Renal cortical epithelial cell (primary cell): Measurements from ENCODE around the gene PTRHD1. TPM values are rescaled to one million over a fixed set of nuclear protein-coding genes. Genes with fewer than 3 reads are reported as not detected.
"Not testable (repeated sequence)": the region's sequence is repeated elsewhere in the genome, so short reads cannot be mapped to it uniquely, and the experiment has no call there.

ENCODE experiments used
- DNase-seq: peaks from one replicate; pipeline ENCODE4 v3.0.0-alpha.2; 2011; ENCODE audit warnings: low read depth
- total RNA-seq: library from RNA; depleted of rRNA; stranded (reverse); fragments of >200 nt; gene quantifications from 2 replicates; pipeline ENCODE4 v1.2.3, GENCODE V29; 2014

Gene PTRHD1
- total RNA-seq, 1 donor from 2014 or later, result 17.6 TPM

DNA sequence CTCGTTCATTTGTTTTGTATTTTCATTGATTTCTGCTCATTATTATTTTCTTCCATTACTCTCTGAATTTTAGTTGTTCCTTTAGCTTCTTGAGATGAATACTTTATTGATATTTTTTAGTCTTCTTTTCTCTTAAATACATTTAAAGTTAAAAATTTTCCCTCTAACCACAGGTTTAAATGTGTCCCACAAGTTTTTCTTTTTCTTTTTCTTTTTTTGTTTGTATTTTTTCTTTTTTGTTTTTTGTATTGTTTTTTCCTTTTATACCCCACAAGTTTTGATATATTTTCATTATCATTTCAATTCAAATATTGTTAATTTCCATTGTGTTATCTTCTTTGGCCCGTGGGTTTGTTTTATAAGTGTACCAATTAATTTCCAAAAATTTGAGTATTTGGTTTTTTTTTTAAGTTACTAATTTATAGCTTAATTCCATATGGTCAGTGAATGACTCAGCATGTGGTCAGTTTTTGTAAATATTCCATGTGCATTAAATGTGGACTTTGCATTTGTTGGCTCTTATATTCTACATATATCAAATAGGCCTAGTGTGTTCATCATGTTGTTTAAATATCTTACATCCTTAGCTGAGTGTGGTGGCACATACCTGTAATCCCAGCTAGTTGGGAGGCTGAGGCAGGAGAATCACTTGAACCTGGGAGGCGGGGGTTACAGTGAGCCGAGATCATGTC lies 16.3 kb upstream of the PTRHD1 start:
- DNase-seq, result no peak

DNA sequence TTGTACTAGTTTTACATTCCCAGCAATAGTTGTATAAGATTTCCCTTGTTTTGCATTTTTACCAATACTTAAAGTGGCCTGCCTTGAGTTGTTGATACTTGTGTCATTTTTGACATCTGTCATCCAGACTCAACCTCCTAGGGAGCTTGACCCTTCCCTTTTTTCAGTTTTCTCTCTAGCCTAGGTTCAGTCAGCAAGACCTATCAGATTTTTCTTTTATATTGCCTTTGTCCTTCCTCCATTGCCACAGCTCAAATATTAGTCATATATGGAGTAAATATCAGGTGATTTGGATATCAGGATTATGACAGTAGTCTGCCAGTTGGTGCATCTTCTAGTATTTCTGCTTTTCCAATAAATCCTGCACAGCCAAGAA lies 13.5 kb upstream of the PTRHD1 start:
- no peak for DNase-seq

DNA sequence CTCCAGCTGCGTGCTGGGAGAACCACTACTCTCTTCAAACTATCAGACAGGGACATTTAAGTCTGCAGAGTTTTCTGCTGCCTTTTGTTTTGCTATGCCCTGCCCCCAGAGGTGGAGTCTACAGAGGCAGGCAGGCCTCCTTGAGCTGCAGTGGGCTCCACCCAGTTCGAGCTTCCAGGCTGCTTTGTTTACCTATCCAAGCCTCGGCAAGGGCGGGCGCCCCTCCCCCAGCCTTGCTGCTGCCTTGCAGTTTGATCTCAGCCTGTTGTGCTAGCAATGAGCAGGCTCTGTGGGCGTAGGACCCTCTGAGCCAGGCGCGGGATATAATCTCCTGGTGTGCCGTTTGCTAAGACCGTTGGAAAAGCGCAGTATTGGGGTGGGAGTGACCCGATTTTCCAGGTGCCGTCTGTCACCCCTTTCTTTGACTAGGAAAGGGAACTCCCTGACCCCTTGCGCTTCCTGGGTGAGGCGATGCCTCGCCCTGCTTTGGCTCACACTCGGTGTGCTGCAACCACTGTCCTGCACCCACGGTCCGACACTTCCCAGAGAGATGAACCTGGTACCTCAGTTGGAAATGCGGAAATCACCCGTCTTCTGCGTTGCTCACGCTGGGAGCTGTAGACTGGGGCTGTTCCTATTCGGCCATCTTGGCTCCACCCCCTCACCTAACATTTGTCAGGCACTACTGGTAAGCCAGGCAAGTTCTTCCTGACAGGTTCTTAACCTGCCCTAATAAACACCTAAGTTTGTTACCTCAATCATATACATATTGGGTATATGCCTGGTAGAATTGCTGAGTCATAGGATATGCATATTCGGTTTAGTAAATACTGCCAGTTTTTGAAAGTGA lies 12.8 kb upstream of the PTRHD1 start:
- DNase-seq, result not testable (repeated sequence)

DNA sequence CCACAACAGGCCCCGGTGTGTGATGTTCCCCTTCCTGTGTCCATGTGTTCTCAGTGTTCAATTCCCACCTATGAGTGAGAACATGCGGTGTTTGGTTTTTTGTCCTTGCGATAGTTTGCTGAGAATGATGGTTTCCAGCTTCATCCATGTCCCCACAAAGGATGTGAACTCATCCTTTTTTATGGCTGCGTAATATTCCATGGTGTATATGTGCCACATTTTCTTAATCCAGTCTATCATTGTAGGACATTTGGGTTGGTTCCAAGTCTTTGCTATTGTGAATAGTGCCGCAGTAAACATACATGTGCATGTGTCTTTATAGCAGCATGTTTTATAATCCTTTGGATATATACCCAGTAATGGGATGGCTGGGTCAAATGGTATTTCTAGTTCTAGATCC lies 7.3 kb upstream of the PTRHD1 start:
- DNase-seq, result not testable (repeated sequence)

DNA sequence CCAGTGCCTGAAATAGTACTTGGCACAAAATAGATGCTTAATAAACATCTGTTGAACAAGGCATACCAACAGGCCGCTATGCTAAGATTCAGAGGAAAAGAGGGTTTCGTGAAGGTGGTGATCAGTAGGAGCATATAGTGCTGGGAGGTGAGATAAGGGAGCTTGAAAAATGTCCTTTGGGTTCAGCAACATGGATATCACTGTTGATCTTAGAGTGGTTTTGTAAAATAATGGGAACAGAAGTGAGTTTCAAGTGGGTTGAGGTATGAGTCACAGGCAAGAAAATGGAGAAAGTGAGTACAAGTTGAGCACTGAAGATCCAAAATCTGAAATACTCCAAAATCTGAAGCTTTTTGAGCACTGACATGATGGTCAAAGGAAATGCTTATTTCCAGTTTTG lies 4.5 kb upstream of the PTRHD1 start:
- no peak for DNase-seq

DNA sequence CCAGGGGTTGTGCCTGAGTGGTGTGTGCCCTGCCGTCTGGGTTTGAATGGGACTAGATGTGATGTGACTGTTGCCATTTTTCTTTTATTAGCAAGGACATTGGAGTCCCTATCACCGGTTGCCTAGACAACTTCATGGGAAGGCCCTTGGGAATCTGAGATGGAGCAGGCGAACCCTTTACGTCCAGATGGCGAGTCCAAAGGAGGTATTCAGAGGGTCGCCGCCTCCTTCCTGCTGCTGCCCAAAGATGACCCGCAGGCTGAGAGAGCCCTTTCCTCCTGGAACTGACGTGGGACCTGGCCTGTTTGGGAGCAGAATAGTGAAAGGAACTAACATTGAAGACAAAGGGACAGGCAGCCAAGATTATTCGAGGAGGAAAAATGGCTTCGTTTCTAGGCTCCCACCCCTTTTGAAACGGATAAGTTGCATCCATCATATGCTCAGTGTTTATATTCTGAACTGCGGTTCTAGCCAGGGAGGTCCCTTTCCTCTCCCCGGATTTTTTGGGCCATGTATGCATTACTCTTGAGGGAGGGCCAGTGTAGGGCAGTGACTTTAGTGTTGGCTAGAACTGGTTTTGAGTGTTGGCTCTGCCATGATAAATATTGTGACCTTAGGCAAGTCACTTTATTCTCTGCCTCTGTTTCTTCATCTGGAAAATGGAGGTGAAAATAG lies 707 bp upstream of the PTRHD1 start:
- DNase-seq, result peak; percentile 22

DNA sequence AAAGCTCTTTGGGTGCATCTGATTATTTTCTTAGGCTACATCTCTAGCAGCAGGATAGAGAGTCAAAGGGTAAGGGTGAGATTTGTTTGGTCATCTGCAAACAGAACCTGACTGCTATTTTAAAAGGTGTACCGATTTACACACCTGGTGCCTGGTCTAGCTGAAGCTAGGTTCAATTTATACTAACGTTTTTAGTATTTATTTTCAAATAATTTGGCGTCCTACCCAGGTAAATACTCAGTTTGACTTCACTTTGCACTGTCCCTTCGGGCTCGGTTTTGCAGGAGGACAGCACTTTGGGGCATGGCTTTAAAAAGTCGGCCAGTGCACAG lies 683 bp downstream of the PTRHD1 start:
- DNase-seq, result no peak

DNA sequence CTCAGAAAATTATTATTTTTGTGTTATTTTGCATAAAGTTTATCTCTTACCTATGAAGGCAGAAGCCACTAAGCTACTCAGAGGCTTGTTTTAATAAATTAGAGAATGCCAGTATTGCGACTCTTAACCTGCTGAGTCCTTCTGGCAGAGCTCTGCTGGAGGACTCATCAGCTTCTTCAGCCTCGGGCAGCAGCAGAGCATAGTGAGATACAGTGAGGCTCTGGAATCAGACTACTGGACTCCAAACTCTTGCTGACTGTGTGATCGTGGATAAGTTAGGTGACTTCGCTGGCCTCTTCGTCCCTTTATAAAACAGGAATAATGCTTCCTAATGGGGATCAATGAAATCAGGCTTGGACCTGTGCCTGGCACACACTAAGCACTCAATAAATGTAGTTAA lies 1.7 kb downstream of the PTRHD1 start:
- DNase-seq, result no peak

DNA sequence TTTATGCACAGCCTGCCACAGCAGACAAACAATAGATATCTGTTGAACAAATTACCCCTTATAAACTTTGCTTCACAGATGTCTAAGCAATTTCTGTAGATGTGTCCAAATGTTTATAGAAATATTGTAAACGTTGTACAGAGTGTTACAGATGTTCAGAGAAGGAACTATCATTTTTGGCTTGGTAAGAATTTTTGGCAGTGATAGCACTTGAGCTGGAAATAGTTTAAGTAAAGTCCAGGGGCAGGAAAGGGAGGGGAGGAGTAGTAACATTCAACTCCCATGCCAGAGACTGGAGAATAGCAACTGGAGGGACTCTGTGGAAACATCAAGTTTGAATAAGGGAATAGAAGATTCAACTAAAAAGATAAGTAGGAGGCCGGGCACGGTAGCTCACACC lies 4.4 kb downstream of the PTRHD1 start:
- no peak for DNase-seq

DNA sequence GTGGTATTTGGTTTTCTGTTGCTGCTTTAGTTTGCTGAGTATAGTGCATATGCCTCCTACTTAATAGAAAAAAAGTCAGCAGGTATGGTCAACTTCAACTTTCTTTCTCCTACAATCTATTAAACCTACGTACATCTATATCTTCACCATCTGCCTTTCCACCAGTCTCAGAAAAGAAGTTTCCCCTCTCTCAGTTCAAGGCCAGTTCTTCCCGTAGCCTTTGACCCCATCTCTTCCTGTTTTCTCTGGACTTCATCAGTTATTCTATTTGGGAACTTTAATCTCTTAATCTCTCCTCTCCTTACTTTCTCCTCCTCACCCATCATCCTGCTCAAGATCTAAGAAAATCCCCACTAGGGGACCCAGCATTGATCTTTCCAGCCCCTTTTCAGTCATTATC lies 5.7 kb downstream of the PTRHD1 start:
- no peak for DNase-seq

DNA sequence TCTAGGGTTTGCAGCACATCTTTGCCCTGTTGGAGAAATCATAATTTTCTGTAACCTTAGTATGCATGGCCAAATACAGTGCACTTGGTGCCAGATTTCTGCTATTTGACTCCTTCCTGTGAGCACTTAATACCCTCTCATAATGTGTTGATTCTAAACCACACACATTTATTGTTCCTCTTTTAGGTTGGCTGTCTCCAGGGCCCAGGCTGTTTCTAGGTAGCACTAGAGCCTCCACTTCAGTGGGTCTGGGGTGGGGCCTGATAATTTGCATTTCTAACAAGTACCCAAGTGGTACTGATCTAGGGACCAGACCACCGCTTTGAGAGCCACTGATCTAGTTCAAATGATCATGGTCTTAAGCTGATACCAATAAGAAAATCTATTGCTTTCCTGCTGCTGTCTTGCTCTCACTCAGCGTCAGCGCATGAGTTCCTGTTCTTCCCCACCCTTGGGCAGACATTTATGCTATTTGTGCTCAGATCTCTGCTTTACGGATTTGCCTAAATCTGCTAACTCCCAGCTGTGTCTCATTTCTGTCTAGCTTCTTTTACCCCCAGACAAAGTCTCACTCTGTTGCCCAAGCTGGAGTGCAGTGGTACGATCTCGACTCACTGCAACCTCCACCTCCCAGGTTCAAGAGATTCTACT lies 7.4 kb downstream of the PTRHD1 start:
- DNase-seq, result no peak

DNA sequence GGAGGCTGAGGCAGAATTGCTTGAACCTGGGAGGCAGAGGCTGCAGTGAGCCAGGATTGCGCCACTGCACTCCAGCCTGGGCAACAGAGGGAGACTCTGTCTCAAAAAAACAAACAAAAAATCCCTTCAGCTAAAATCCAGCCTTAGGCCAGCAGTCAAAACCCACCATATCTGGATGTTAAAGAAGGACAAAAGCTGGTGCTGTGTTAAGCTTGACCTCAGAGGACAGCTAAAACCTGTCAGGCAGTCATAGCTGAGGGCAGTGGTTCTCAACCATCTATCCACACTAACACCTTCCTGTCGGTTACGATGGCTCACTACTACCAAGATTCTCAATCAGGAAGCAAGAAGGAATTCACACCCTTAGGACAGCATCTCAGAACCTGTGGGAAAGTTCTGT lies 9.6 kb downstream of the PTRHD1 start:
- no peak for DNase-seq

DNA sequence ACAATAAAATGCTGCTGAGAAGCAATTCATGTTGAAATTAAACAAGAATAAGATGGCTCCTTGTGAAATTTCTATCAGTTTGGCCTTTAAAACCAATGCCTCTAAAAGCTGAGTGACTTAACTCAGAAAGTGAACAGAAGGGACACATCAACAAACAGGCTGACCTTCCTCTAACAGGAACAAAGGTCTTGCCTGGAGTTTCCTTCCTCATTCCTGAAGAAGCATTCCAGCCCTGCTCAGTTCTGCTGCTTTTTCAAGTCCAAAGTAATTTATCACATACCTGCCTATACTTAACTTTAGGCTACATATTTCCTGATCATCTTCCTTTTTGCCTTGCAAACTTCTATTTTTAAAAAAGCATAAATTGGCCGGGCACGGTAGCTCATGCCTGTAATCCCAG lies 14.1 kb downstream of the PTRHD1 start:
- peak; percentile 47 for DNase-seq

DNA sequence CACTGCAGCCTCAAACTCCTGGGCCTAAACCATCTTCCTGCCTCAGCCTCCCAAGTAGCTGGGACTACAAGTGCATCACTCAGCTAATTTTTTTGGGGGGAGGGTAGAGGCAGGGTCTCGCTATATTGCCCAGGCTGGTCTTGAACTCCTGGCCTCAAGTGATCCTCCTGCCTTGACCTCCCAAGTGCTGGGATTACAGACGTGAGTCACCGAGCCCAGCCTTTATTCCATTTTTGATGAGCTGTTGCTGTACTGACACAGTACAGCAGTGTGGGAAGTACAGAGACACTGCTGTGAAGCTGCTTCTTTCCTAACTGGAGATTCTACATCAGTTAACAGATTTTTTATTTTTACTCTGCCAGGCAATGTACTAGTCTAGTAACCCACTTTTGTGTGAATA lies 18.8 kb downstream of the PTRHD1 start:
- DNase-seq, result no peak

DNA sequence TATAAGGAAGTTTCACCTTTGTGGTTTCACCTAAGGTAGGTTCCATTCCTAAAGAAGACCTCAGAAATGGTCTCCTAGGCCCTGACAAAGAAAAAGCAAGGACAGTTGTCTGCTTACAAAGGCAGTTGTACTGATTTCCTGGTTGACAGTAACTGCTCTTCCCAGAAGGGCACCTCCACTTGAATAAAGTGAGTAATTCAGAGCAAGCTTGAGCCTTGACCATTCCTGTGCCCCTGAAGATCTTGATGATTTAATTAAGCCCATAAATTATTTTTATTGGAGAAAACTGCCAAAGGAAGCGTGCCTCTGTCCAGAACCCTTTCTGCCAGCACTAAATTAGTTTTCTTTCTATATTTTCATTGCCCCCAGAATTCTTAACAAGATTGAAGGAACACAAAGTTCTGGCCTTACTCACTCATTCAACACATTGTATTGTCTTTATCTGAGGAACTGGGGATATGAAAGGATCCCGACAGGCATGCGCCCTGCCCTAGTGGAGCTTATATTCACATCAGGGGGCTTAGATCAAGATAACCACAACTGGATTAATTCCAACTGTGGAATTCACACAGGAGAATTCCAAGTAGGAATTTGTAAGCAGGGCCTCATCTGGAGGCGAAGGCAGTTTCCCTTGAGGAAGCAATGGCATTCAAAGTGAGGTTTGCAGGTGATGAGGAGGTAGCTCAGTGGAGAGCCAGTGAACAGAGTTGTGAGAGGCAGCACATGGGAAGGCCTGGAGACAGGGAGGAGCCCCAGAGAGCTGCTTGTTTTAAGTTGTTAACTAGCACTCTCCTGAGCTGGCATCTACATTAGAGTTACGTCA lies 21.2 kb downstream of the PTRHD1 start:
- no peak for DNase-seq

DNA sequence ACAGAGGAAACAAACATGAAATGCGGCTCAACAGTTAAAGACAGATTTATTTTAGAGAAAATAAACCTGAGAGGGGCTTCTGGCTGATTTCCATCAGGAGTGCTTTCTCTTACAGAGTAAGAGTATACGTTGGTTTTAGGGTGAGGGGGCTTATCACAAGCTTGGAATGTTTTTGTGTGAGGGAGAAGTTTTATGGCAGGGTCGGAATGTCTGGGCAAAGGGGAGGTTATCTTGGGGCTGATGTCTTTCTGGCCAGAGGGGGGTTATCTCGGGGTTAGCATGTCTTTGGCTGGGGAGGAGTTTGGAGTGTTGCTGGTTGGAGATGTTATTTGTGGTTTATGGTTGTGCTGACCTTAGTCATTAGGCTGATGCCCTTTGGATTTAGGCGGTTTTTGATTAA lies 22.1 kb downstream of the PTRHD1 start:
- DNase-seq, result no peak

DNA sequence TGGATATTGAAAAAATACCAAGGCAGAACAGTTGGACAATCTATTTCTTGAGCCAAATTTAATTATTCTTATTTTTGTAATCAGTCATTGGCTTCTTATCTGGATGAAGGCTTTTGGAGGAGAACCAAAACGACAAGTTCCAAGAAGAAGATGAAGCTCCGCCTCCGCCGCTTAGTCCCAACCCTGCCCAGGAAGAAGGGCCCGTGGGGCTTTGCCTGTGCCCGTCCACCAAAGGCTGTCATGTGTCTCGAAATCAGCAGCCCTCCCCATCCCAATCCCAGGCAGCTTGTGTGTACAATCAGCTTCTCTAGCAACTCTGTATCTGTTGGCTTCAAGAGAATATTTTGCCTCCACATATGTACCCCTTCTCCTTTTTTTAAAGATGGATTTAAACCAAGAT lies 24.6 kb downstream of the PTRHD1 start:
- no peak for DNase-seq

DNA sequence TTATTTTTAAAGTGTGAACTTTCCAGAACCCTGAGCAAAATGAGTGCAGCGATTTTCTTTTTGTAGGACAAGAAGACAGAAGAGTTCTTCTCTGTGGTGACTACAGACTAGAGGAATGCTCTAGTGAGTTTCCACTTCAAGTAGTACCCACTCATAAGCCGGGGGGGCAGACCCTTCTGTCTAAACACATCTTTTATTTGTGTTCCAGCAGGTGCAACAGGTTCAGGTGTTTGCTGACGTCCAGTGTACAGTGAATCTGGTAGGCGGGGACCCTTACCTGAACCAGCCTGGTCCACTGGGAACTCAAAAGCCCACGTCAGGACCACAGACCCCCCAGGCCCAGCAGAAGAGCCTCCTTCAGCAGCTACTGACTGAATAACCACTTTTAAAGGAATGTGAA lies 25.2 kb downstream of the PTRHD1 start:
- DNase-seq, result no peak

DNA sequence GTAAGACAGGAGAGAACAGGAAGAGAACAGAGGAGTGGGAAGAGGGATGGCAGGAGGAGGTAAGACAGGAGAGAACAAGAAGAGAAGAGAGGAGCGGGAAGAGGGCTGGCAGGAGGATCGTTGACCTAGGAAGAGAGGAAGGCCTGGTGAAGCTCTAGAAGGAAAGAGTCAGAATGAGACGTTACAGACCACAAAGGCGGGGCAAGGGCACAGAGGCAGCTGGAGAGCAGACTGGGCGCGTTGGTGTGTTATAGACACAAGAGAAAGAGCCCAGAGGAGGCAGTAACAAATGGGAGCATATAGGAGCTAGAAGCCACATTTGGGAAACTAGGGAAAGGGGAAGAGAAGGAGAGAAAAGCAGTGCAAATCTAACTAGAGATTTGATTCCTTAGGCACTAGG lies 26.6 kb downstream of the PTRHD1 start:
- DNase-seq, result no peak

DNA sequence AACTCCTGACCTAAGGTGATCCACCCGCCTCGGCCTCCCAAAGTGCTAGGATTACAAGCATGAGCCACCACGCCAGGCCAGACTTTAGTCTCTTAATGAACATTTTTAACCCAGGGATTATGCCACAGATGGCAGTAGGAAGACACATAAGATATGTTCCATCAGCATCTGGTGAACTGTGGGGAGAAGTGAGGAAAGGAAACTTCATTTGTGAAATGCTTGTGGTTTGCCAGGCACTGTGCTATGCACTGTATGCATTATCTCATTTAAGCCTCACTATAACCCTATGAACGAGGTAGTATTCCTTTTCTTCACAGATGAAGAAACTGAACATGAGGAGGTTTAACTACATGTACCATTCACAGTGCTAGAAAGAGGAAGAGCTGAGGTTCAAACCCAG lies 29.3 kb downstream of the PTRHD1 start:
- no peak for DNase-seq

DNA sequence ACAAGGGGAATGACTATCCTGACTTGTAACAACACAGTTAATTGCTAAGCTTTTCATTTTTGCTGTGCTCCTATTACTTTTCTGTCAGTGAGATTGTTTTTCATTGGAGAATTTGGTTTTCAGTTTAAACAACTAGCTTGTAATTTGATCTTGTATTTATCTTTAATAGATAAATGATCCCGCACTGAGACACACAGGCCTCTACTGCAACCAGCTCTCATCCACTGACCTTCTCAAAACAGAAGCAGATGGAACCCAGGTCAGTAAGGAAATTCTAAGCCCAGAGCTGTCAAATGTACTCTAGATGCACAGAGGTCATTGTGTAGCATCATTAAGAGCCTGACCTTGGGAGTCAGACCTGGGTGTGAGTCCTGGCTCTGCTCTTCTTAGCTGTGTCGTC lies 30.7 kb downstream of the PTRHD1 start:
- DNase-seq, result no peak

DNA sequence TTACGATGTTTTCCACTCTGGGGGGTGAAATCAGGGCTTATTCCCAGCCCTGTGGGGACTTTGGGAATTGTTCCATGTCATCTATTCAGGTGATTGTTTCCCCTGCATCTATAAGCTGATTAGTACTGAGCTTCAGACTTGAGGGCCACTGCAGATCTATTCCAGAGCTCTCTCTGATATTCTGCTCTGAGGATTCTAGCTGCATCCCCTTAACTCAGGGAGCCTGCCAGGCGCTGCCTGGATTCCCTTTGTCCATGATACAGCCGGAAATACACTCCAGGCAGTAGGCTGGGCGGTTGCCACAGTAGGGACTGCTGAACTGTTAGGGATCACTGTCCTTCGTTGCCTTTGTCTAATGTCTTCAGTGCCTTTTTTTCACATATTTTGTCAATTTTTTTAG lies 31.3 kb downstream of the PTRHD1 start:
- DNase-seq, result no peak
